ENCODE results near the gene FHOD3.
"Not testable (repeated sequence)": the region's sequence is repeated elsewhere in the genome, so short reads cannot be mapped to it uniquely, and the experiment has no call there.

FHOD3 gene

DNA sequence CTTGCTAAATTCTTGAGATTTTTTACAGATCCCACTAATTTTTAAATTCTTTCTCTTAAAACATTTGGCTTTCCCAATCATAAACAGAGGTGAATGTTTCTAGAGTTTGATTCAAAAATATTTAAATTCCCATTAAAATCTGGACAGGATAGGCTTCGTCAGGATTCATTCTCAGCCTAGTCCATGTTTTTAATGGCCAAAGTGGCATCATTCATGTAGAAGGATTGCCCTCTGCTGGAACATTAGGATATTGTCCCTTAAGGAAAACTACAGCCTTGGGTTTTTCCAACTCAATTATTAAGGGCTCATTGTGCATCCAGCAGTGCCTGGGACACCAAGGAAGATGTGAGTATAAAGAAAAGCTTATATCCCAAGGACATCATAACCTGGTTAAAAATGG lies 459.6 kb downstream of the FHOD3 start:
- DNase-seq (ENCODE audit: low spot score): no peak

- no peak for DNase-seq (ENCODE audit: low spot score)
These were observed 460.5 kb downstream of the FHOD3 start for GRCh38 chr18:36757991-36758390.

GRCh38 chr18:36758623-36759022 lies 461.1 kb downstream of the FHOD3 start:
- DNase-seq (ENCODE audit: low spot score): no peak

GRCh38 chr18:36759167-36759776 lies 461.8 kb downstream of the FHOD3 start:
- DNase-seq (ENCODE audit: low spot score): no peak

GRCh38 chr18:36760598-36760997 lies 463.1 kb downstream of the FHOD3 start:
- DNase-seq (ENCODE audit: low spot score): no peak

DNA sequence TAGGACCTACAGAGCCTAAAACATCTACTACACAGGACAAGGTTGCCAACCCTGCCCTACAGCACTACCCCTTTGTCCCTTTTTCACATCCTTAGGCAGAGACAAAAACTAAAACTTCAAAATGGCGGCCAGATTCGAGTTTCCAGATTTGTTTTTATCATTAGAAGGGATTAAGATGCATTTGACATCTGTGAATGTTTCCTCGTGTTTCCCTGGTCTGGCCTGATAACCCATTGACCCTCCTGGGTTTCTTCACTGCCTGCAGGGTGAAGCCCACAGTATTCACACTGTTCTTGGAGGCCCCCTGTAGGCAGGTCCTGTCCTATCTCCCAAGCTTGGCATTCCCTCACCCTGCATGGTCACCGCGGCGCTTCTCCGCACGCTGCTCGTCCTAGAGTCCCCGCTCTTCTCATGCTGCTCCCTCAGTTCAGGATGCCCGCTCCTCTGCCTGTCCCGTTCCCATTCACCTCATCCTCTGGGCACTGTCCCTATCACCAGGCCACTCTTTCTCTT lies 463.7 kb downstream of the FHOD3 start:
- DNase-seq (ENCODE audit: low spot score): no peak

DNA sequence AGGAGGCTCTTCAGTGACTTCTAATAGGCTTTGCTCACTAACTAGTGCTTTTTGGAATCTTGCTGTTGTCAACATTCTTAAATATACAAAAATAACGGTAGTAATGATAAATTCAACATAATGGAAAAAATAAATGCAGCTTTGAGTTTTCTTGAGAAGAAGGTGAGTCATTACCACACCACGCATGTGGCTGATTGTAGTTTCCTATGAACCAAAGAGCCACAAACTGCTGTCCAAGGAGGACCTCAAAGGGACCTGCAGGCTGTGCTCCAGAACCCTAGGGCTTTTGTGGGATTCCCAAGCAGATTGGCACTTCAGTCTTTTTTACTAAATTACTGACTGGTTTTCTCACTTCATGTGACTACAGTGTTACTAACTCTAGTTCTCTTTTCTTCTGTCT lies 464.6 kb downstream of the FHOD3 start:
- DNase-seq (ENCODE audit: low spot score): peak; percentile 34

- not testable (repeated sequence) for DNase-seq (ENCODE audit: low spot score)
These were observed 465.5 kb downstream of the FHOD3 start for GRCh38 chr18:36762965-36763364.

DNA sequence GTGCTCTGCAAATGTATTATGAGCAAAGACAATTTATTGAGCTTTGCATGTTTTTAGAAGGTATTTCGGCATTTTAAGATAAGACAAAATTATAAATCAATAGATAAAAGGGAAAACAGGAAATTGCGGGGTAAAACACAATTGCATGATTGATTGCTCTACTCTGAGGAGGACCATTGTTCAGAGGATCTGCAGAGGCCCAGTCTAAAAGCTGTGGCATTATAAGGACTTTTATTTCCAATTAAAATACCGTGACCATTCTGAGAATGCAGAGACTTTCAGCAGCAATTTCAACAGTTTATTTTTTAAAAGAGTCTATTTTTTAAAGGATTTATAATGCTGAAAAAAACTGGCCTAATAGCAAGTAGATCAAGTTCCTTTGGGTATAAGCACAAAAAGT lies 469.3 kb downstream of the FHOD3 start:
- DNase-seq (ENCODE audit: low spot score): no peak

- no peak for DNase-seq (ENCODE audit: low spot score)
These were observed 471.7 kb downstream of the FHOD3 start for GRCh38 chr18:36769172-36769571.

- peak; percentile 6 for DNase-seq (ENCODE audit: low spot score)
These were observed 472.2 kb downstream of the FHOD3 start for GRCh38 chr18:36769611-36770314.

DNA sequence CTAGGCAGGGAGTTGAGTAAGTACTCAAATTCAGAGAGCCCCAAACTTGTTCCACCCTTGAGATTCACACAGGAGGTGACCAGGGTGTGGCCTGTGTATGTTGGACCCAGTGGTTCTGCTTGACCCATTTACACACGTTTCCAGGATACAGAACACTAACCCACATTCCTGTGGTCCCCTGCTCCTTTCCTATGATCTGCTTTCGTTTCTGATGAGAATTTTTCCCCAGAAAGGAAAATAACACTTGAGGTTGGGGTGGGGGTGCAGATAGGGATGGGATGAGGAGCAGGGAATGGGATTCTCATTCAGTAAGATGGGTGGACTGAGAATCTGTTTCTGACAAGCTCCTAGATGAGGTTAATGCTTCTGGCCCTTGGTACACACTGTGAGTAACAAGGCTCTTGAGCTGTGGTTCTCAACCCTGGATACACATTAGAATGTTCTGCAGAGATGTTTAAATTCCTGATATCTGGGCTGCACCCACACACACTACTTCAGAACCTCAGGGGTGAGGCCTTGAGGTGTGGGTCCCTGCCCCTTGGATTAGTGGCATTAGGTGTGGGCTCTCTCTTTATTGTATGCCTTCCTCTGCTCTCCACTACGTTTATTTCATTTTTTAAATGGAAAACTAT lies 472.9 kb downstream of the FHOD3 start:
- no peak for DNase-seq (ENCODE audit: low spot score)

- no peak for DNase-seq (ENCODE audit: low spot score)
These were observed 473.7 kb downstream of the FHOD3 start for GRCh38 chr18:36771245-36771644.

DNA sequence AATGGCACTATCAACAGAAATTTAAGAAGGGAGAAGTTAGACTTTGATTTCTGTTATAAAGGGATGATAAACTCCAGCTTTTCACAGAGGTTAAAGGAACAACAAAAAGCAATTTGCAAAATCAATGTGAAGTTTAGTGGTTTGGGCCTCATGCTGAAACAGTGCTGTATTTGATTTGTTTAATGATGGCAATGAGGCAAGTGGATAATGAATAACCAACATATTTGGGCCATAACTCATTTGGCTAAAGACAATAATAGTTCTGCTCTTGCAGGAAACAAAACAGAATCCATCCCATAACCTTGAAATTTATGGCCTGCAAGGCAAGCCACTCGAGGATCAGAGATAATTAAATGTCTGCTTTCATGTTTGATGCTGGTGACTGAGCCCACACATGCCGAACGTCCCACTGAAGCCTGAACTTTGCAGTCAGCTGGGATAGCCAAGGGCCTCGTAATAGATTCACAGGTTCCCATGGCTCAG lies 474.8 kb downstream of the FHOD3 start:
- DNase-seq (ENCODE audit: low spot score): no peak

GRCh38 chr18:36775396-36775795 lies 477.9 kb downstream of the FHOD3 start:
- no peak for DNase-seq (ENCODE audit: low spot score)

- no peak for DNase-seq (ENCODE audit: low spot score)
These were observed 479.1 kb downstream of the FHOD3 start for GRCh38 chr18:36776650-36777049.

- no peak for DNase-seq (ENCODE audit: low spot score)
These were observed 480.1 kb downstream of the FHOD3 start for GRCh38 chr18:36777566-36777965.

DNA sequence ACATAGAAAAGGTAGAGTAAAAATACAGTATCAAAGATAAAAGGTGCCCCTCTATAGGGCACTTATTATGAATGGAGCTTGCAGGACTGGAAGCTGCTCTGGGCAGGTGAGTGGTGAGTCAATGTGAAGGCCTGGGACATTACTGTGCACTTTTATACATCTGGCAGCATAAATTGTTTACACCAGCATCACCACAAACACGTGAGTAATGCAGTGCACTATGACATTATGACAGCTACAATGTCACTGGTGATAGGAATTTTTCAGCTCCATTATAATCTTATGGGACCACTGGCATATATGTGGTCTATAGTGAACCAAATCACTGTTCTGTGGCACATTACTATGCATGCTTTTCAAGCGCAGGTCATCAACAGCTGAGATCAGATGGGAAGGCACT lies 483.2 kb downstream of the FHOD3 start:
- no peak for DNase-seq (ENCODE audit: low spot score)

DNA sequence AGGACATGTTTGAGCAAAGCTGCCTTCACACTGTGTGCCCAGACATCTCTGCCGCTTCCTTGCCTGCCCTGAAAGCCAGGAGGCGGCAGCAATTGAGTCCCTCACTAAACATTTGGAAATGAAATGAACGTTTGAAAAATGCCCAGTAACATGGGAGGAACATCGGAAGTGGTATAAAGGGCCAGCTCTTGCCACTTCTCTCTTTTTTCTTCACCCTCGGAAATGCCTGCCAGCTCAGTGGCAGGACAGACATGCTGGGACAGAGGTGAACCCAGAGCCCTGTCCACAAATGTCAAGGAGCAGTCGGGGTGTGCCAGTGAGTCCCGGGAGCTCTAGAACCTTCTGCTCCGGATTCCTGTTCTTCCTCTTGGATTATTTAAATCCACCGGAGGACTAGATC lies 485.2 kb downstream of the FHOD3 start:
- DNase-seq (ENCODE audit: low spot score): no peak

DNA sequence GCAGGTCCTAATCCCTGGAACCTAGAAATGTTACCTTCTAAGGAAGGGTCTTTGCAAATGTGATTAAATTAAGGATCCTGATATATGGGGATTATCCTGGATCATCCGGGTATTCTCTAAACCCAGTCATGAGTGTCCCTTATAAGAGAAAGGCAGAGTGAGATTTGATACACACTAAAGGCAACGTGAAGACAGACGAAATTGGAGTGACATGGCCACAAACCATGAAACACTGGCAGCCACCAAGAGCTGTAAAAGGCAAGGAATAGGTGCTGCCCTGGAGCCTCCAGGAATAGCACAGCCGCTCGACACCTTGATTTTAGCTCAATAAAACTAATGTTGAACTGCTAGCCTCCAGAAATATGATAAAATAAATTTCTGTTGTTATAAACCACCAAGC lies 486.3 kb downstream of the FHOD3 start:
- no peak for DNase-seq (ENCODE audit: low spot score)

- DNase-seq (ENCODE audit: low spot score): no peak
These were observed 489.2 kb downstream of the FHOD3 start for GRCh38 chr18:36786686-36787085.

DNA sequence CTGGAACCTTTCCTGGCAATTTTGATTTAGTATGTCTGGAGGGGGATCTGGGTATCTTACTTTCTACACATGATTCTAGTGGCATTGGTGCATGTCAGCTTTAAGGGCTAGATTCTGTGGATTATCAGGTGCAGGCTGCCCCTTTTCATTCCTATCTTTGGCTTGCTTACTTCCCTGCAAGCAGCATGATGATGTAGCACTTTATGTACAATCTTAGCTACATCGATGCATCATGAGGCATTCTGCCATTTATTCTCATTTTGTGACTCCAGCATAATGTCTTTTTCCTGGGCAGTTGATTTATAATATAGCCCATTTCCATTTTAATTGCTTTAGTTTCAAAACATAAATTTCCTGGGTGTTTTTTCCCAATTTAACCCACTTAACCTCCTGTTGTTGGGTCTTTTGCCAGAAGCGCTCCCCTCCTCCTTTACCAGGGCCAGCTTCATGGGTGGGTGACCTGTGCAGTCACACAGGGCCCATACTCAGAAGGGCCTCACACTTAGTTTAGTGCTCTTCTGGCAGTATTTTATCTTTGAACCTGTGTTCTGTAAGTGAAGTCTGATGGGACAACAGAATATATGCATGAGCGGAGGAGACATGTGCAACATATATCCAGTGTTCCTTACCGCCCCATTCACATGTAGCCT lies 495.2 kb downstream of the FHOD3 start:
- DNase-seq (ENCODE audit: low spot score): no peak

Measured in activated CD4-positive, alpha-beta T cell treated with anti-CD3 and anti-CD28 coated beads, Interleukin-2, Interleukin-4, amounts not matched to agents 100 ng/mL and 50 ng/mL, durations not matched to agents 16 hours and 8 hours (primary cell).